Neural cell (in vitro differentiated cells): ENCODE results near the gene POMT1. TPM values are rescaled to one million over a fixed set of nuclear protein-coding genes. Genes with fewer than 3 reads are reported as not detected.

Experiments used
- H2AFZ ChIP-seq: fragments of 200-600, 300-800 bp; sonication (generic), shearing (Covaris generic); 2 replicates; pipeline ENCODE4 v1.6.0; 2014; ENCODE audit warnings: low read depth, mild to moderate bottlenecking, antibody characterized with exemption, low read length, moderate library complexity
- H3F3A ChIP-seq: fragments of 200-600 bp; shearing (Covaris generic); 2 replicates; pipeline ENCODE4 v1.6.1; 2016; ENCODE audit warnings: mild to moderate bottlenecking, moderate library complexity, mixed read lengths, antibody characterized with exemption, low read length; ENCODE audit not compliant: insufficient read depth, poor library complexity, severe bottlenecking
- H3K27ac ChIP-seq: fragments of 200-600, 300-800 bp; sonication (generic), shearing (Covaris generic); 2 replicates; pipeline ENCODE4 v1.5.1; 2014; ENCODE audit warnings: mild to moderate bottlenecking, low read length, moderate library complexity
- H3K27me3 ChIP-seq: fragments of 300-800, 200-600 bp; sonication (generic), shearing (Covaris generic); 2 replicates; pipeline ENCODE4 v1.6.0; 2014; ENCODE audit warnings: mild to moderate bottlenecking, low read depth, low read length, moderate library complexity; ENCODE audit not compliant: insufficient read depth
- H3K36me3 ChIP-seq: fragments of 300-800, 200-600 bp; sonication (generic), shearing (Covaris generic); 2 replicates; pipeline ENCODE4 v1.5.1; 2014; ENCODE audit warnings: mild to moderate bottlenecking, antibody characterized with exemption, low read length, moderate library complexity; ENCODE audit not compliant: insufficient read depth
- H3K4me2 ChIP-seq: fragments of 300-800, 200-600 bp; sonication (generic), shearing (Covaris generic); 2 replicates; pipeline ENCODE4 v1.6.0; 2014; ENCODE audit warnings: mild to moderate bottlenecking, low read length
- H3K4me3 ChIP-seq: fragments of 300-800, 200-600 bp; sonication (generic), shearing (Covaris generic); 2 replicates; pipeline ENCODE4 v1.5.1; 2014; ENCODE audit warnings: mild to moderate bottlenecking, low read length, moderate library complexity
- H3K79me2 ChIP-seq: fragments of 200-600 bp; shearing (Covaris generic); replicated peaks from 2 replicates; pipeline ENCODE4 v1.6.0; 2014; ENCODE audit warnings: mild to moderate bottlenecking, low read length, moderate library complexity; ENCODE audit not compliant: insufficient read depth
- H3K9ac ChIP-seq: fragments of 300-800, 200-600 bp; sonication (generic), shearing (Covaris generic); 2 replicates; pipeline ENCODE4 v1.6.1; 2016; ENCODE audit warnings: mild to moderate bottlenecking, low read length, mixed read lengths
- H3K9me2 ChIP-seq: fragments of 200-600 bp; shearing (Covaris generic); 2 replicates; pipeline ENCODE4 v1.6.1; 2016; ENCODE audit warnings: mild to moderate bottlenecking, low read length, mixed read lengths; ENCODE audit not compliant: insufficient read depth
- H3K9me3 ChIP-seq: fragments of 200-600, 300-800 bp; sonication (generic), shearing (Covaris generic); 2 replicates; pipeline ENCODE4 v1.6.1; 2016; ENCODE audit warnings: mild to moderate bottlenecking, mixed run types, low read length, moderate library complexity, mixed read lengths
- H4K20me1 ChIP-seq: fragments of 200-600 bp; shearing (Covaris generic); 2 replicates; pipeline ENCODE4 v1.6.1; 2016; ENCODE audit warnings: mild to moderate bottlenecking, mixed run types; ENCODE audit not compliant: insufficient read depth
- CTCF ChIP-seq: fragments of 450-650 bp; IDR thresholded peaks from 2 replicates; pipeline ENCODE4 v1.5.1; 2014; ENCODE audit warnings: antibody characterized with exemption, mild to moderate bottlenecking, moderate library complexity; ENCODE audit not compliant: poor library complexity, severe bottlenecking
- EP300 ChIP-seq: fragments of 450-650 bp; conservative IDR thresholded peaks from 2 replicates; pipeline ENCODE4 v1.6.1; 2014; ENCODE audit warnings: antibody characterized with exemption, mild to moderate bottlenecking, moderate library complexity; ENCODE audit not compliant: poor library complexity, severe bottlenecking
- EZH2 ChIP-seq: fragments of 200-600, 300-800 bp; shearing (Covaris generic), sonication (generic); IDR thresholded peaks from 2 replicates; pipeline ENCODE4 v1.6.1; 2014; ENCODE audit warnings: antibody characterized with exemption, low read length, borderline replicate concordance, mild to moderate bottlenecking; ENCODE audit not compliant: insufficient read depth, poor library complexity, severe bottlenecking
- MXI1 ChIP-seq: fragments of 450-650 bp; conservative IDR thresholded peaks from 2 replicates; pipeline ENCODE4 v1.6.1; 2014; ENCODE audit warnings: antibody characterized with exemption, mild to moderate bottlenecking; ENCODE audit not compliant: poor library complexity, severe bottlenecking
- POLR2AphosphoS5 ChIP-seq: IDR thresholded peaks from 2 replicates; pipeline ENCODE4 v1.6.1; 2012
- RAD21 ChIP-seq: fragments of 450-650 bp; conservative IDR thresholded peaks from 2 replicates; pipeline ENCODE4 v1.6.1; 2014; ENCODE audit warnings: antibody characterized with exemption, mild to moderate bottlenecking, moderate library complexity
- REST ChIP-seq: IDR thresholded peaks from 2 replicates; pipeline ENCODE4 v1.6.1; 2012; ENCODE audit warnings: borderline replicate concordance
- SMC3 ChIP-seq: fragments of 450-650 bp; conservative IDR thresholded peaks from 2 replicates; pipeline ENCODE4 v1.6.1; 2014; ENCODE audit warnings: antibody characterized with exemption, mild to moderate bottlenecking, moderate library complexity; ENCODE audit not compliant: poor library complexity
- TAF1 ChIP-seq: IDR thresholded peaks from 2 replicates; pipeline ENCODE4 v1.6.1; 2012; ENCODE audit warnings: low read depth
- polyA plus RNA-seq: library from polyadenylated mRNA; depleted of rRNA; stranded (reverse); fragments of >200 nt; gene quantifications from 2 replicates; pipeline ENCODE4 v1.2.3, GENCODE V29; 2014

POMT1 gene
- polyA plus RNA-seq, 1 donor from 2014 or later: 131 TPM

- peaks cover 9% of the 10 kb centered on the region for H3K36me3 ChIP-seq
- H2AFZ ChIP-seq: no peak overlapping the region
- H3K4me2 ChIP-seq: no peak overlapping the region
- H3K9ac ChIP-seq: no peak overlapping the region
- no peak overlapping the region for H3K27ac ChIP-seq
- no peak overlapping the region for H3K4me3 ChIP-seq
- H3K9me2 ChIP-seq: no peaks in the 10 kb centered on the region
- H3K27me3 ChIP-seq: no peaks in the 10 kb centered on the region
- no peaks in the 10 kb centered on the region for H3F3A ChIP-seq
- peaks cover 9% of the 10 kb centered on the region for H4K20me1 ChIP-seq
- peaks cover 18% of the 10 kb centered on the region for H3K79me2 ChIP-seq
- no peaks in the 10 kb centered on the region for H3K9me3 ChIP-seq
- TF ChIP-seq TAF1 (no peak), CTCF (no peak), REST (no peak), EZH2 (no peak), SMC3 (no peak), EP300 (no peak), RAD21 (no peak), MXI1 (no peak), POLR2AphosphoS5 (no peak)
These were observed 27.4 kb upstream of the POMT1 start for GRCh38 chr9:131475111-131475955.

- H4K20me1 ChIP-seq: peaks cover 9% of the 10 kb centered on the region
- H2AFZ ChIP-seq: no peak overlapping the region
- no peak overlapping the region for H3K4me2 ChIP-seq
- H3K27me3 ChIP-seq: no peaks in the 10 kb centered on the region
- peaks cover 15% of the 10 kb centered on the region for H3K79me2 ChIP-seq
- no peaks in the 10 kb centered on the region for H3K9me3 ChIP-seq
- no peak overlapping the region for H3K9ac ChIP-seq
- TF ChIP-seq TAF1 (no peak), EP300 (no peak), EZH2 (no peak), REST (no peak), CTCF (peak; percentile 9), POLR2AphosphoS5 (no peak), RAD21 (no peak)
- no peaks in the 10 kb centered on the region for H3F3A ChIP-seq
- peaks cover 8% of the 10 kb centered on the region for H3K36me3 ChIP-seq
- H3K27ac ChIP-seq: no peak overlapping the region
- H3K9me2 ChIP-seq: no peaks in the 10 kb centered on the region
- H3K4me3 ChIP-seq: no peak overlapping the region
These were observed 26.6 kb upstream of the POMT1 start for GRCh38 chr9:131475956-131476776.
